NOMO-1 treated with dmso at 0.1 percent for 144 hours (cell line): ENCODE results near the gene CAV1.

ENCODE experiments used
- DNase-seq: peaks from one replicate; lab custom pipeline; 2025; ENCODE audit not compliant: unreplicated experiment; lab: John Stamatoyannopoulos, UW

Gene CAV1

DNA sequence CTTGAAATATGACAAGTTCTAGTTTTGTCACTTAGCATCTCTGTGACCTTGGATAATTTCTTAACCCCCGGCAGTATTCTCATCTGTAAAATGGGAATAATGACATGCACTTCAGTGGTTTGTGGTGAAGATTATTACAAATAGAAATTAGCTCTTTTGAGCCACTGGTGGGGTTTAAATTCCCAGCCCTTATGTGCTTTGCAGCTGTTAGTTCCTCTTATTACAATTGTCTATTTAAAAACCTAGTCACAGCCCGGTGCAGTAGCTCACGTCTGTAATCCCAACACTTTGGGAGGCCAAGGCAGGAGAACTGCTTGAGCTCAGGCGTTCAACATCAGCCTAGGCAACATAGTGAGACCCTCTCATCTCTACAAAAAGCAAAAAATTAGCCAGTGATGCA is 30.1 kb downstream of the CAV1 start:
- DNase-seq, result no peak

DNA sequence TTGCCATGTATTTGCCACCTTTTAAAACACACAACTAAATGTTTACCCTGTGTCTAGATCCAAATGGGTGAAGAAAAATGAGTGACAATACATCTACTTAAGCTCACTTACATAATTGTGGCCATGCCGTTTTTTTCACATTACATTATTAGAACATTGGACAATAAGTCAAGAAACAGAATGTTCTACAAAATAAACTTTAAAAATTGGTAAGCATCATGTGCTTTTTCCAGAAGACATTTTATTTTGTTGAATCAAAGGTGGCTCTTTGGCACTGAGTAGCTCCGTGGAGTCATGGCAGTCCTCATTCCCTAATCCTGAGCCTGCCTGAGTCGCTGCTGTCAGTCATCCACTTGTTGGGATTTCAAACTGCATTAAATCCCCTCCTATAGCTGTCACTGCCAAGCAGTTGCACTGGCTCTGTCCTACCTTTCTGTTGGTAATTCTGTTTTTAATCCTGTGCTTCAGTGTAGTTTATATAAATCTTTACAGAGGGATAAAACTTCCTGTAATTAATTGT is 32.3 kb downstream of the CAV1 start:
- no peak for DNase-seq

DNA sequence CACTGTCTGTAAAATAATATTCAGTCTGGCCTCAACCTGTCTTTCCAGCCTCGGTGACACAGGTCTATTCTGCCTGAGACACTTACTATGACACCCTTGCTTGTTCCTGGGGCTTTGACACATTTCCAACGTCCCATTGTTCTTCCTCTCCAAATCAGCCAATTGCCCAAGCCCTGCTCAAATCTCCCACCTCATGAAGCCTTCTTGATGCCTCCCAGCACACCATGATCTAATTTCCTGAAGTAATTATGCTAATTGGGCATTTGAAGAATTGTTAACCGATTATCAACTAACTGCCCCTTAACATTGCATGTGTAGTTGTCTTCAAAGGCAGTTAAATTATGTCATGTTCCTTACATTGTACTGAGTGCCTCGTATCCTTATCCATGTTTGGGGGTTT is 33.1 kb downstream of the CAV1 start:
- no peak for DNase-seq

DNA sequence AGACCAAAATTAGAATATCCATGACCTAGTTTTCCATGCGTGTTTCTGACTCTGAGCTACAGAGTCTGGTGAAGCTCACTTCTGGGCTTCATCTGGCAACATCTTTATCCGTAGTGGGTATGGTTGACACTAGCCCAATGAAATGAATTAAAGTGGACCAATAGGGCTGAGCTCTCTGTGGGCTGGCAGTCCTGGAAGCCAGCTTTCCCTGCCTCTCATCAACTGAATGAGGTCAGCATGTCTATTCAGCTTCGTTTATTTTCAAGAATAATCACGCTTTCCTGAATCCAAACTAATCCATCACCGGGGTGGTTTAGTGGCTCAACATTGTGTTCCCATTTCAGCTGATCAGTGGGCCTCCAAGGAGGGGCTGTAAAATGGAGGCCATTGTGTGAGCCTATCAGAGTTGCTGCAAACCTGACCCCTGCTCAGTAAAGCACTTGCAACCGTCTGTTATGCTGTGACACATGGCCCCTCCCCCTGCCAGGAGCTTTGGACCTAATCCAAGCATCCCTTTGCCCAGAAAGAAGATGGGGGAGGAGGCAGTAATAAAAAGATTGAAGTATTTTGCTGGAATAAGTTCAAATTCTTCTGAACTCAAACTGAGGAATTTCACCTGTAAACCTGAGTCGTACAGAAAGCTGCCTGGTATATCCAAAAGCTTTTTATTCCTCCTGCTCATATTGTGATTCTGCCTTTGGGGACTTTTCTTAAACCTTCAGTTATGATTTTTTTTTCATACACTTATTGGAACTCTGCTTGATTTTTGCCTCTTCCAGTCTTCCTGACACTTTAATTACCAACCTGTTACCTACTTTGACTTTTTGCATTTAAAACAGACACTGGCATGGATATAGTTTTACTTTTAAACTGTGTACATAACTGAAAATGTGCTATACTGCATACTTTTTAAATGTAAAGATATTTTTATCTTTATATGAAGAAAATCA is 35.5 kb downstream of the CAV1 start:
- no peak for DNase-seq

DNA sequence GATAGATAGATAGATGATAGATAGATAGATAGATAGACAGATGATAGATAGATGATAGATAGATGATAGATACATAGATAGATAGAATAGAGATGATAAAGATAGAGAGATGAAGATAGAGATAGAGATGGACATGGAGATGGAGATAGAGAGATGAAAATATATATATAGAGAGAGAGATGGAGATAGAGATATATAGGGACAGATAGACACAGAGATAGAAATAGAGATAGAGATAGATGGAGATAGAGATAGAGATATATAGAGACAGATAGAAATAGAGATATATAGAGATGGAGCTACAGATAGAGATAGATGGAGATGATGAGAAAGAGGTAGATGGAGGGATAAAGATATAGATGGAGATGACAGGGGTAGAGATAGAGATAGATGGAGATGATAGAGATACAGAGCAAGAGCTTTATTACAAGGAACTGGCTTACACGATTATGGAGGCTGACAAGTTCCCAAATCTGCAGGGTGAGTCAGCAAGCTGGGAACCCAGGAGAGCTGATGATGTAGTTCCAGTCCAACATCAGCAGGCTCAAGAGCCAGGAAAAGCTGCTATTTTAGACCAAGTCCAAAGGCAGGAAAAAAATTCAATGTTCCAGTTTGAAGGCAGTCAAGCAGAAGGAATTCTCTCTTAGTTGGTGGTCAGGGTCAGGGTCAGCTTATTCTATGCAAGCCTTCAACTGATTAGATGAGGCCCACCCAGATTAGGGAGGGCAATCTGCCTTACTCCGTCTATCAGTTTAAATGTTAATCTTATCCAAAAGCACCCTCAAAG is 37.1 kb downstream of the CAV1 start:
- DNase-seq, result no peak

DNA sequence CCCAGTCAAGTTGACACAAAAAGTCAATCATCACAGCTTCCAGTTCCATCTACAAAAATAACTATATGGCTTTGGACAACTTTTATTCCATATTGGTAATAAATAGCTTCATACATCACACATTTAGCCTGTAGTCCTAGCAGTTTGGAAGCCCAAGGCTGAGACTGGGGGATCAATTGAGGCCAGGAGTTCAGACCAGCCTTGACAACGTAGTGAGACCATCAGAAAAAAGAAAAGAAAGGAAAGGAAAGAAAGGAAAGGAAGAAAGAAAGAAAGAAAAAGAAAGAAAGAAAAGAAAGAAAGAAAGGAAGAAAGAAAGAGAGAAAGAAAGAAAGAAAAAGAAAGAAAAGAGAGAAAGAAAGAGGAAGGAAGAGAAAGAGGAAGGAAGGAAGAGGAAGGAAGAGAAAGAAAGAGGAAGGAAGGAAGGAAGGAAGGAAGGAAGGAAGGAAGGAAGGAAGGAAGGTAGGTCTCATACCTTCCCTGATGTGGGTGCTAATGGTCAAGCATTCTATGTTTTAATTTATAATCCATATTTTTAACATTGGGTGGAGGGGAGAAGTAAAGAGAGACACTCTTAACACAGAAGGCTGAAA is 37.8 kb downstream of the CAV1 start:
- DNase-seq, result no peak

DNA sequence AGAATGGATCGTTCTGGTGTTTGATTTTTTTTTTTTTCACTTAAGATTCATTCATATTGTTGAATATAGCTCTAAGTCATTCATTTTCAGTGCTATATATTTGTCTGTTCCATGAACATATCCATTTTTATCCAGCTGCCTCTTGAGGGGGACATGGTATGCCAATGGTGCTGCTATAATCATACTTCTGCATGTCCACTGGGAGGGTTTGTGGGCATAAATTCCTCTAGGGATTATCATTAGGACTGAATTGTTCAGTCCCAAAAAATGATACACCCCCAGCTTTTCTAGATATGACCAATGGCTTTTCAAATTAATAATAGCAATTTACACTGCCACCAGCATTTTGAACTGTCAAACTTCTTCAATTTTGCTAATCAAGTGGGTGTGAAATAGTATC is 41.1 kb downstream of the CAV1 start:
- DNase-seq, result no peak

DNA sequence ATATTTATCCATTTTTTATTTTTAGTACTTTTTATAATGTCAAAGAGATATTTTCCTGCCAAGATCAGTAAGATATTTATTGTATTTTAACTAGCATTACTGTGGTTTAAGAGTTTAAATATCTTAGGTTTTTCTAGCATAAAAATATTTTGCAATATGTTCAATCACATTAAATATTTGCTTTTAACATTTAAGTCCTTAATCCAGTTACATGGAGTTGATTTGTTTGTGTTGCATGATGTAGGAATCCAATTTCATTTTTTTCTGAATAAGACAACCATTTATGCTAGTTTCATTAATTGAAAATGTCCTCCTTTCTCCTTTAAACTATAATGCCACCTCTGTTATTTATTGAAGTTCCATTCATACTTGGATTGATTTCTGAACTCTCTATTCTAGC is 41.8 kb downstream of the CAV1 start:
- DNase-seq, result no peak

DNA sequence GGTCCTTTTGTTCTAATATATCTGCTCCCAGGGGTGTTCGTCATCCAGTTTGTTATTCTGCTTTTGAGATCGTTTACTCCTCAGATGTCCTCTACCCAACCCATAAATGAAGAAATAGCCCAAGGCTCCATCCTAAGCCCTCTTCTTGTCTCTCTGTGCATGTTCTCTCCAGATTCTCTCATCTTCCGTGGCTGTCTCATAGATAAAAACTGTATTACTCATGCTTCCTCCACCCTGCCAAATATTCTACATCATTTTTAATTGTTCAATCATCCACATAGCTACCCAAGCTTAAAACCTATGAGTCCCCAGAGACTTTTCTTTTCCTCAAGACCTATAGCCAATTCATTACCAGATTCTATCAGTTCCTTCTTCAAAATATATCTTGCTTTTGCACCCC is 44.9 kb downstream of the CAV1 start:
- no peak for DNase-seq

DNA sequence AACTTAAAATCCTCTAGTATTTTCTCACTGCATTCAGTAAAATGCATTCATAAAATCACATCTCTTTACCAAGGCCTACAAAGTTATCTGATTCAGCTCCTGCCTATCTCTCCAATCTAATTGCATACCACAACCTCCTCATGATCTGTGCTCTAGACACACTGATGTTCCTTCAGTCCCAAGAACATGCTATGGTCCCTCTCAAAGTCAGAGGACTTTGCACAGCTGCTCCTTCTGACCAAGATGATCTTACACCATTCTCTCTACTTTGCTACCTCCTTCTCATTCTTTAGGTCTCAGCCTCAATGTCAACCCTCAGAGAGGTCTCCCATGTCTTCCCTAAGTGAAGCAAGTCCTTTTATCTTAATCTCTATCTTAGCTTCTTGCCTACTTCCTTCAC is 45.5 kb downstream of the CAV1 start:
- DNase-seq, result no peak

DNA sequence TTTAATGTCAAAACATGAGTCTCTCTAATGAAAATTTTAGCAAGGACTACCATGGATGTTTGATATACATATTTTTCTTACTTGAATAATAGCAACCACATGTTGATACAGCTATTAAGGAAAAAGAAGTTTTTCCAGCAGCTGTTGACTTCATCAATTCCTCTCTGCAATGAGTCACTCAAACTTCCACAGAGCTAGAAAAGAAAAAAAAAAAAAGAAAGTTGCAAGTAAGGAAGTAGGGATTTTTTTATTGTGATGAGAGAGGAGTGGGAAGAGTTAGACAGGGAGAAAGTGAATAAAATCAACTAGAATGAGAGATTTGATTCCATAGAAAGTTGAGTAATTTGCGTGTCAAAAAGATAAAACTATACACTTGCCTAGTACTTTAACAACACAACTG is 46.2 kb downstream of the CAV1 start:
- DNase-seq, result no peak

DNA sequence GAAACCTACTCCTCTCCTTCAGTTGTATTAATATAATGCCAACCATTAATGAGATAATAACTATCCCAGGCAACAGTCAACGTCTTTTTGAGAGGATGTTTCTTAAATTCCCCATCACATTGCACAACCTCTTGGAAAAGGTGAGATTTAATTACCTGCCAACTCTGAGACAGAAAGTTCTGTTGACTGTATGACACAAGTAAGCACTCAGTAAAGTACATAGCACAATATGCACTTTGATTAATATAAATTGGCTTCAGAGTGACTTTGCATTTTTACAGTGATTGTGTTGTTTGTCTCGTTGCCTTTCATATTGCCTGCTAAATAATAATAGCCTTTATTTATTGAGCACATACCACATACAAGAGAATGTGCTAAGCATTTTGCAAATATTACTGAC is 46.7 kb downstream of the CAV1 start:
- no peak for DNase-seq

DNA sequence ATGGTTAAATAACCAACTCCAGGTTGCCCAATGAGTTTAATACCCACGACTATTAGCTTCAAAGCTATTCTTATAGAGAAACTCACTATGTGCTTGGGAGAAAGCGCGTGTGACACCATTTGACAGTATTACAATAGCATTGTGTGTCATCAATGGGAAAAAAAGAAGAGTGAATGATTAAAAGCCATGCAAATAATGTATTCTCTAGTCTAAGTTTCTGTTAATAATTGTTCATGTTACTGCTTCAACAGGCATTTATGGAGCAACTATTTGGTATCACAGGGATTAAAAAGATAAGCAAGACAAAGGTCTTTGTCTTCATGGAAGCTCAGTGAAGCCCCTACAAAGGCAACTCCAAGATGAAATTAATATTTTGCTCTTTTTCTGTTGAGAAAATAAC is 47.2 kb downstream of the CAV1 start:
- DNase-seq, result no peak

DNA sequence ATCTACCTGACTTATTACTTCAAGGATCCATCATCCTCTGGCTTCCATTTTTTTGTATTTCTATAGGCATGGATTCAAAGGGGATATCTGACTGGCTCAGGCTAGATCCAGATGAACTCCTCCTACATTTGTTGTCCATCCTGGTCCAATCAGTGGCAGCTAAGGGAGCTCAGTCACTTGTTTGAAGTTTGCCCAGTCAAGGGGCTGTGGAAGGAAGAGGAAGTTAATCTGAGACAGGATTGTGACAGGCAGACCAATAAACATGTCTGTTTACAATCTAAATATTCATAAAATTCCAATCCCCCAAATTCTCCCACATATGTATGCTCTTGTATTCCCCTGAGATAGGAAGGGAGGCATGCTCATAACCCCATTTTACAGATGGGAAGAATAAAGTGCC is 48.7 kb downstream of the CAV1 start:
- no peak for DNase-seq

DNA sequence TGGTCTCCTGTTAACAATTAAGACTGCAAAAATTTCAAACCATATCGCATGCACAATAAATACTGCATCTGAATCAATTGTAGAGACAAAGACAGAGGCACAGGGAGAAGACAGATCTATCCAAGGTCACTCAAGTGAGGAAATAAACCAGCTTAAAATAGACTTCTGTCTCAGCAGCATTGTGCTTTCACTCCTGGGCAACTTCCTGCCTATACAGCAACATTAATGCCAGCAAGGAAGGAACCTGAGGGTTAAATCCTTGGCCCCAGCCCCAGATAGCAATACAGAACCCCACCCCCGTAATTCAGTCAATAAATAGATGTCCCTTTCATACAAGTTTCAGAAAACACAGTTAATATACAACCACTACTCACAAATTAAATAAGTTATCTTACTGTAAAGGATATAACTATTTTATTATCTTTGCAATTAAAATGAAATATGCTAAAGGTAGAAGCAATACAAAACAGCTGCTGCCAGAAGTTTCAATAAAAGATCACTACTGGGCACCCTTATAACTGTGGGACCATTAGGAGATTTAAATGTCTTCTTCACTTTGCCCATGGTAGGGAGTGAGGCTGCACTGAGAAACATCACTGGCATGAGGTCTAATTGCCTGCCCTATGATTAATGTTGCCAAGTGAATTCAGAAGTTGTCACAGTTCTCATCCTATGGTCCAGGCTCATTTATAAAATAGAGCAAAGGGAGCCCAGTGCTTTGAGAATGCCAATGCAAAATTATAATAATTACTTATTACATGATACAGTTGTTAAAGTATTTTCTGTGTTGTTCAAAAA is 49.4 kb downstream of the CAV1 start:
- no peak for DNase-seq

DNA sequence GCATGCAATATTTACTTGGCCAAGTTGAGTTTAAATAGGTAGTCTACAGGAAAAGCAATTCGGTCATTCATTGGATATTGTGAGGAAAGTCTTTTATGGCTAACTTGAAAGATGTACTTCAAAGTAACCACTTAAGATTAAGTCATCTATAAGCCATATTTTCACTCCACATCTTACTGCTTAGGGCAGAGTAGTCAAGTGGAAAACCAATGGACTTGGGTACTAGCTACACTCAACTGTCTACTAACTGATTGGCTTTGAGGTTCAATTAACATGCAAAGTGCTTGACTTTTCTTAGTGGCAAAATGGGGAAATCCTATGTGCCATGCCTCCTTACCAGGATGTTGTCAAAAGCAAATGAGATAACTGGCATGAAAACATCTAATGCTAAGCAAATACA is 51.0 kb downstream of the CAV1 start:
- DNase-seq, result no peak

DNA sequence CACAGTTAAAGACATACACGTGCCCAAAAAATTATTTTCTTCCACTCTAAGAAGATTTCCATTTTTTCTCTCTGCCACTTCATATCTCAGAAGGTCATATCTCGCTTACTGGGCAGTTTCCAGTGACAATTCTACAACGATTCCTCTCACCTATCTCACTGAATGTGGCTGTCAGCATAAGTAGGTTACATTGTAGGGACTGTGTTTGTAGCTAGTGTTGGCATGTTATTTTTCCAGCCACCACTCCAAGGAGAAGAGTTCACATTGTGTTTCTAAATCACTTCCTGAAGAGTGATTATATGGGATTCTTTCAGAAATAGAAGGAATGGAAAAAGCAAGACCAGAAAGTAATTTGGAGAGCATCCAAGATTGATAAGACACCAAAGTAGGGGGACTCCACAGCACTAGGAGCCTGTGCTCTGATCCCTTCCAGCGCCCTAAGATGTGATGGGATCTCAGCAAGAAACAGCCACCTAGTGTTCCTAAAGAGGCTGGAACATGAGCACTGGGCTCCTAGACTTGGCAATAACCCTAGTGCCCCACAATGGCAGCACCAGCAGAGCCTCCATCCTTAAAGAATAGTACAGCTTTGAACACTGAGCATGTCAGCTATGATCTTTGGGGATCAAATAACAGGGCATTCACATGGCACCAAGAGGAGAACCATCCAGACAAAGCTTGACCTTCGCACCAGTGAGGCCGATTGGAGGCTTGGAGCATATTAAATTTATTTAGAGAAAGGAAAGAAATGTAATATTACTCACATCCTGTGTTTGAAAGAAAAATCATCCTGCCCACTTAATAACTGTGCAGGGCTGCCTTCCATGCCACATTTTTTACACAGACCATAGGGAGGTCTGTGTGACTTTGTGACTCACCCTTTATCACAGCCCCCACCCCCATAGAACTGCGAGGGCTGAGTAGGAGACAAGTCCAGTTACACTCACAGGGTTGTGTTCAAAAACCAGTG is 51.8 kb downstream of the CAV1 start:
- no peak for DNase-seq

DNA sequence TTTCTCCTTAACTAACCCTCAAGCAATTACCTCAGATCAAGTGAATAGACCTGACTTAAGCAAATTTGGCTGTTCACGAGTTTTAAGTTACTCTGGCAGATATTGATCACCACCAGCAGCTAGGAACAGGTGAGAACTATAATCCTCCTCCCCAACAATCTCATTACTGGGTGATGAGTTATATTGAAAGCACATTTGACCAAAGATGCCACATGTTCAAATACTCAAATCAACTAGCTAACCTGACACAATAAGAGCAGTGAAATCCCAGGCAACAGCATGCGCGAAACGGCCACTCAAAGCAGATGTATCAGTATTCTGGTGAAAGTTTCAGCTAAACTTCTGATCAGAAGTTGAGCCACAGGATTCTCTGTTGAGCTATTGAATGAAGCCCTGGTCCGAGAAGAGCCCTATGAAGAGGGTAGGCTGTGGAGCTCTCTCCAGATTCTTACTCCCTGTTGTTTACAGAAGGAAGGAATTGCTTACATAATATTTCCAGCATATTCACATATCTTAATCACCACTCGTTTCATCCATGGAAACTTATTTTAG is 52.6 kb downstream of the CAV1 start:
- no peak for DNase-seq

DNA sequence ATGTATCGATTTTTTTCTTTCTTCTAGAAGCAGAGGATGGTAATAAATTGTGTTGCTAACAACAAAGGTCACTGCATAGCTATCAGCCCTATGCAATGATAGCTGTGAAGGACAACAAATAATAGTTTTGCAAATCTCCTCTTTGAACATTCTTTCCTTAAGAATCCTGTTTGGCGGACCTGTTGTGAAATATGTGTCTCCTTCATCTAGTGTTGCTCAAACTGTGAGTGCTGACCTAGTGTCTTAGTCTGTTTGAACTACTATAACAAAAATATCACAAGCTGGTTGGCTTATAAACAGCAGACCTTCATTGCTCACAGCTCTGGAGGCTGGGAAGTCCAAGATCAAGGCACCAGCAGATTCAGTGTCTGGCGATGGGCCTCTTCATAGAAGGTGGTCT is 53.7 kb downstream of the CAV1 start:
- no peak for DNase-seq
